ENCODE results near the gene EXD3.

- TF ChIP-seq CTCF (IDR thresholded peaks at IDR 0.05) (no peak), POLR2A (IDR thresholded peaks at IDR 0.05; ENCODE audit: low read depth) (no peak), EP300 (IDR thresholded peaks at IDR 0.05) (no peak), POLR2AphosphoS5 (IDR thresholded peaks at IDR 0.05) (no peak)
Observed at GRCh38 chr9:137389428-137389746, 33.6 kb downstream of the EXD3 start.

Data from esophagus muscularis mucosa (tissue), 4 donors.